Naive B cell (primary cell): ENCODE measurements around the gene PAF1. TPM values are rescaled to one million over a fixed set of nuclear protein-coding genes. Genes with fewer than 3 reads are reported as not detected.
A peak's percentile ranks its signal among the peaks of the same experiment; 100 is the strongest.

Experiments
- ATAC-seq, 2 donors: fragments of 150-1000 bp; cut with Tn5 transposase; 2 replicates each; pipeline ENCODE4 v1.10.0; 2021; ENCODE audit warnings: low read depth in 2 of 2, mild to moderate bottlenecking in 2 of 2, moderate library complexity in 2 of 2
- DNase-seq: peaks from one replicate; pipeline ENCODE4 v3.0.0; 2022
- H3K27ac Mint-ChIP-seq, 6 donors: one replicate each; pipeline ENCODE4 v1.8.0; 2020 to 2022; ENCODE audit warnings: mild to moderate bottlenecking in 6 of 6, mixed read lengths in 6 of 6, moderate library complexity in 5 of 6, inconsistent platforms in 2 of 6
- H3K27me3 Mint-ChIP-seq, 3 donors: one replicate each; pipeline ENCODE4 v1.8.0; 2021 to 2022; ENCODE audit warnings: mixed read lengths in 3 of 3, mild to moderate bottlenecking in 1 of 3
- H3K36me3 Mint-ChIP-seq, 2 donors: one replicate each; pipeline ENCODE4 v1.8.0; 2020 to 2022; ENCODE audit warnings: mixed read lengths in 2 of 2, inconsistent platforms in 1 of 2, mild to moderate bottlenecking in 1 of 2
- H3K4me1 Mint-ChIP-seq, 3 donors: one replicate each; pipeline ENCODE4 v1.8.0; 2020 to 2022; ENCODE audit warnings: mixed read lengths in 3 of 3, inconsistent platforms in 1 of 3, mild to moderate bottlenecking in 1 of 3, moderate library complexity in 1 of 3
- H3K4me3 Mint-ChIP-seq, 8 donors: one replicate each; pipeline ENCODE4 v1.8.0; 2020 to 2022; ENCODE audit warnings: mild to moderate bottlenecking in 8 of 8, mixed read lengths in 8 of 8, moderate library complexity in 8 of 8, inconsistent platforms in 2 of 8
- H3K9me3 Mint-ChIP-seq, 7 donors: one replicate each; pipeline ENCODE4 v1.8.0; 2020 to 2022; ENCODE audit warnings: mixed read lengths in 7 of 7, mild to moderate bottlenecking in 5 of 7, inconsistent platforms in 2 of 7, moderate library complexity in 1 of 7
- polyA plus RNA-seq, 6 donors: library from polyadenylated mRNA; unstranded; fragments of 300-500 nt; fragmentation: Illumina TruSeq; gene quantifications; one replicate each; pipeline ENCODE4 v1.2.3, GENCODE V29; 2021; ENCODE audit warnings: low read depth in 6 of 6

PAF1 gene
- polyA plus RNA-seq, 6 donors from 2014 or later = 11.6 to 62.4 (median 41.0) TPM

- H3K36me3 Mint-ChIP-seq = peaks cover 0 to 7% of the 10 kb centered on the region in 2 donors
- ATAC-seq (no peak), DNase-seq (peak; percentile 54)
- no peaks in the 10 kb centered on the region for H3K27me3 Mint-ChIP-seq
- H3K27ac Mint-ChIP-seq = peak overlapping the region; percentile 92 to 100 (median 98)
- H3K9me3 Mint-ChIP-seq = peaks cover 0 to 1% (median 0%) of the 10 kb centered on the region in 7 donors
- H3K4me3 Mint-ChIP-seq = peak overlapping the region; percentile 61 to 84 (median 76)
- peaks cover 53 to 68% (median 62%) of the 10 kb centered on the region in 3 donors for H3K4me1 Mint-ChIP-seq
Measured at GRCh38 chr19:39398297-39398864, 7.5 kb upstream of the PAF1 start.

- Mint-ChIP-seq H3K9me3 (peaks cover 0 to 1% (median 0%) of the 10 kb centered on the region in 7 donors), H3K27me3 (no peaks in the 10 kb centered on the region), H3K4me3 (peak overlapping the region; percentile 55 to 84 (median 76)), H3K36me3 (peaks cover 0 to 7% of the 10 kb centered on the region in 2 donors), H3K4me1 (peaks cover 50 to 63% (median 62%) of the 10 kb centered on the region in 3 donors), H3K27ac (peak overlapping the region; percentile 92 to 100 (median 98))
- ATAC-seq (peak; percentile 60 to 69), DNase-seq (peak; percentile 91)
Measured at GRCh38 chr19:39397360-39398296, 6.7 kb upstream of the PAF1 start.

GRCh38 chr19:39390451-39390750, 505 bp downstream of the PAF1 start:
- Mint-ChIP-seq H3K4me3 (peak overlapping the region; percentile 94 to 99 (median 98)), H3K36me3 (peaks cover 6 to 35% of the 10 kb centered on the region in 2 donors), H3K9me3 (no peaks in the 10 kb centered on the region), H3K27ac (peak overlapping the region; percentile 96 to 100 (median 99)), H3K27me3 (no peaks in the 10 kb centered on the region), H3K4me1 (peaks cover 32 to 60% (median 44%) of the 10 kb centered on the region in 3 donors)
- DNase-seq (no peak), ATAC-seq (no peak)

- peak overlapping the region; percentile 96 to 100 (median 99) for H3K27ac Mint-ChIP-seq
- peaks cover 6 to 35% of the 10 kb centered on the region in 2 donors for H3K36me3 Mint-ChIP-seq
- no peak for ATAC-seq
- no peaks in the 10 kb centered on the region for H3K9me3 Mint-ChIP-seq
- H3K4me1 Mint-ChIP-seq = peaks cover 33 to 54% (median 44%) of the 10 kb centered on the region in 3 donors
- H3K27me3 Mint-ChIP-seq = no peaks in the 10 kb centered on the region
- DNase-seq = no peak
- H3K4me3 Mint-ChIP-seq = peak overlapping the region; percentile 94 to 99 (median 98)
Measured at GRCh38 chr19:39389631-39390414, 1.1 kb downstream of the PAF1 start.

- peaks cover 6 to 31% of the 10 kb centered on the region in 2 donors for H3K36me3 Mint-ChIP-seq
- no peak for DNase-seq
Measured at GRCh38 chr19:39388657-39389056, 2.2 kb downstream of the PAF1 start.

DNA sequence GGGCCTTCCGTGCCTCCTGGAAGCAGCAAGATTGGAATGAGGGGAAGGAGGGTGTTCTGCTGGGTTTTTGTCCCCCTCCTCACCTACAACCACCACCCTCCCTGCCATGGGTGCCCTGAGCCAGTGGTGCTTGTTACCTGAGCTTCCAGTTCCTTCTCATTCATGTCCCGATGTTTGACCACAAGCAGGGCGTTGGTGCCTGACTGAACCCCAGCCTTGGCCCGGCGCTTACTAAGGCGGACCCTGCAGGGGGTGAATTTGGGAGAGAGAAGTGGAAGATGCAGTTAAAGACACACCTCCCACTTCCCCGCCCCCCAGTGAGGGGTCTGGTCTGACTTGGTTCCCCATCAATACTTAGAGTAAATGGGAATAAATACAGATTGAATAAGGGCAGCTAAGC, 4.3 kb downstream of the PAF1 start:
- no peaks in the 10 kb centered on the region for H3K9me3 Mint-ChIP-seq
- peak overlapping the region in 1 of 8 donors; percentile 65 for H3K4me3 Mint-ChIP-seq
- H3K4me1 Mint-ChIP-seq = peaks cover 23 to 39% (median 38%) of the 10 kb centered on the region in 3 donors
- DNase-seq (no peak), ATAC-seq (no peak)
- H3K36me3 Mint-ChIP-seq = peaks cover 6 to 36% of the 10 kb centered on the region in 2 donors
- peak overlapping the region in 4 of 6 donors; percentile 48 to 84 (median 59) for H3K27ac Mint-ChIP-seq
- H3K27me3 Mint-ChIP-seq = no peaks in the 10 kb centered on the region

More at GRCh38 chr19:39388657-39389056, 2.2 kb downstream of the PAF1 start:
- no peak for ATAC-seq
- no peaks in the 10 kb centered on the region for H3K9me3 Mint-ChIP-seq
- peaks cover 29 to 52% (median 42%) of the 10 kb centered on the region in 3 donors for H3K4me1 Mint-ChIP-seq
- no peaks in the 10 kb centered on the region for H3K27me3 Mint-ChIP-seq
- peak overlapping the region; percentile 11 to 96 (median 84) for H3K27ac Mint-ChIP-seq
- peak overlapping the region in 4 of 8 donors; percentile 9 to 96 (median 41) for H3K4me3 Mint-ChIP-seq

GRCh38 chr19:39385629-39386411, 5.1 kb downstream of the PAF1 start:
- Mint-ChIP-seq H3K27me3 (no peaks in the 10 kb centered on the region), H3K4me1 (peaks cover 20 to 39% (median 31%) of the 10 kb centered on the region in 3 donors), H3K4me3 (peak overlapping the region in 1 of 8 donors; percentile 77), H3K27ac (peak overlapping the region; percentile 1 to 98 (median 83)), H3K36me3 (peaks cover 12 to 44% of the 10 kb centered on the region in 2 donors), H3K9me3 (no peaks in the 10 kb centered on the region)
- DNase-seq (no peak), ATAC-seq (no peak)

DNA sequence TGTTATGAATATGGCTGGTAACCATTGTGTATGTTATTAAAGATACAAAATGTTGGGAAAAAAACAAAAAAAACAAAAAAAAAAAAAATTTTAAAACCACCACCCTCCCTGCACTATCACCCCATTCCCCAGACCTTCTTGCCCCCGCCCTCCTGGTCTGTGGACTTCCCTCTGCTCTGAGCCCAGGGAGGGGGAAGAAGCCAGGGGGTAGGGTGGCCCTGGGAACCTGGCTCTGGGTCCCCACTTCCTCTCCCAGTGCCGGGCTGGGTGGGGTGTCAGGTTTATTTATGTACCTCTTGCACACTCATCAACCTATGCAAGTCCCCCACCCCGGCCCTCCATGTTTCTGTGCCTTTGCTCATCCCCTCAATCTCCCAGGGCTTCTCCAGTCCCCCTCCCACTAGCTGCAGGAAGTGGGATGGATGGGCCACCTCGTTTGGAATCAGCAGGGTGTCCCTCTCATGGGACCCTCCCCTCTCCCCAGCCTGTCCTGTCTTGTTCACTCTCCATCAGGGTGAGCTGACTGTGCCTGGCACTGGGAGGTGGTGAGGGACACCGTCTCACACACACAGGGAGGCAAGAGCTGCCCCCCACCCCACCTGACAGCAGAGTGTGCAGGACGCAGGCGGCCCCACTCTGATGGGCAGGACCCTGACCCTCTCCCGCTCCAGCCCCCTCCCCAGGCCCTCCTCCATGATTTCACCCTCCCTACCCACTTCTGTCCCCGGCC, 5.9 kb downstream of the PAF1 start:
- Mint-ChIP-seq H3K27me3 (no peaks in the 10 kb centered on the region), H3K4me3 (peak overlapping the region in 1 of 8 donors; percentile 7), H3K4me1 (peaks cover 14 to 35% (median 25%) of the 10 kb centered on the region in 3 donors), H3K27ac (peak overlapping the region in 4 of 6 donors; percentile 81 to 94 (median 83)), H3K36me3 (peaks cover 12 to 46% of the 10 kb centered on the region in 2 donors), H3K9me3 (no peaks in the 10 kb centered on the region)
- ATAC-seq (peak in 1 of 2 donors; percentile 19), DNase-seq (no peak)

DNA sequence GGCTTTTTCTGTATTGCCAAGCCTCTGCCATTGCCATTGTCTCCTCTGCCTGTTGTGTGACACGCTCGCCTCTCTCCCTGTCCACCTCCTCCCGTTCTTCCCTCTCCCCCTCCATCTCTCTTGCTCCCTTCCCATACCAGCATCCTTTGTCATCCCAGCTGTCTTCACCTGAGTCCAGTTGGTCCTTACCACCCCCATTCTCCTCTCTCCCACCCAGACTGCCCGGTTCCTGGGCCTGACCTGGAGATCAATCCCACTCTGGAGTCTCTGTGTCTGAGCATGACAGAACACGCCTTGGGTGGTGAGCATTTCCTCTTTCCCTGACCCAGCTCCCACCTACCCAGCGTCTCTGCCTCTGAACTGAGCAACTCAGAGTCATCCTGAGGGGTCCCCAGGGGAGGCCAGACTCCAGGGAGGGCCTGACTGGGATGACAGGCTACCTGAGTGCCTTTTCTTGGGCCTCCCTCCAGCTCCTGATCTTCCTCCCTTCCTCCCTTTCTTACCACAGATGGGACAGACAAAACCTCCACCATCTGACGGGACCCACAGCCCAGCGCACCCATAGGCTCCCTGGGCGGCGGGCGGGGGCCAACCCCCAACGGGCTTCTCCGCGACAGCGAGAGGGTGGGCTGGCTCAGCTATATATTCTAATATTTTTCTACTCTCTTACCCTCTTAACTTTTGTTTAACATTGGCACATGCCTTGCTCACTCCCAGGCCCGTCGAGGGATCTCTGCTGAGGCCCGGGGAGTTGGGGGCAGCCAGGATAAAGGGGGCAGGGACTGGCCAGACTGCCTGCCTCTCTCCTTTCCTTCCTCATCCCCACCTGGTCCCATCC, 7.7 kb downstream of the PAF1 start:
- no peaks in the 10 kb centered on the region for H3K27me3 Mint-ChIP-seq
- no peaks in the 10 kb centered on the region for H3K9me3 Mint-ChIP-seq
- ATAC-seq (no peak), DNase-seq (no peak)
- H3K4me3 Mint-ChIP-seq = no peak overlapping the region
- H3K36me3 Mint-ChIP-seq = peaks cover 14 to 42% of the 10 kb centered on the region in 2 donors
- peak overlapping the region in 3 of 6 donors; percentile 84 to 87 (median 86) for H3K27ac Mint-ChIP-seq
- peaks cover 6 to 23% (median 10%) of the 10 kb centered on the region in 3 donors for H3K4me1 Mint-ChIP-seq

DNA sequence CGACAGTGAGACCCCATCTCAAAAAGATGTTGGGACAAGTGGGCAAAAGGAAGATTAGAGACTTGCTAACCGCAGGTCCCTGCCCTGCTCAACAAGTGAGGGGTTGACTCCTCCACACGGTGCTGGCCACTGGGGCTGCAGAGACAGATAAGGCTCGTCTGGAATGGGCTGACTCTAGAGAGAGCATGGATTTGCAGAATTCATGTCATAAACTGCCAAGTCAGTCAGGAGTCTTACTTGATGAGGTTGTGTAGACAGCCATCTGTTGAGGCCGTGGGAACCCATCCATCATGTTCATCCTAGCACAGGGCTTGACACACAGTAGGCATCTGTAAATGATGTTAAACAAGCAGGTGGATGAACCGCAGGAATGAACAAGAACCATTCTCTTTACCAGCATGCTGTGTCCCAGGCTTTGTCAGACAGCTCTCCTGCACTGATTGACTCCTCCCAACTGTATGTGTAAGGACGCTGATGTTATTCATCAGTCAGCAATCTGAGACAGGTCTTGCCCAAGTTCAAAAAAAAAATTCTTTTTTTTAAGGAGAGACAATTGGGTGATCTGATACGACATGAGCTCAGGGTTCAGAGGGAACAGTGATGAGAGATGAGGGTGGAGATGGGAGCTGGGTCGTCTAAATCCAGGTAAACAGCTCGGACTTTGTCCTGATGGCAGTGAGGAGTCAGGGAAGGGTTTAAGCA, 8.8 kb downstream of the PAF1 start:
- ATAC-seq (no peak), DNase-seq (no peak)
- Mint-ChIP-seq H3K36me3 (peaks cover 15 to 43% of the 10 kb centered on the region in 2 donors), H3K4me3 (no peak overlapping the region), H3K27ac (peak overlapping the region in 4 of 6 donors; percentile 26 to 95 (median 42)), H3K9me3 (no peaks in the 10 kb centered on the region), H3K4me1 (peaks cover 6 to 21% (median 10%) of the 10 kb centered on the region in 3 donors), H3K27me3 (no peaks in the 10 kb centered on the region)
